NCI-H1417 treated with DMSO at 0.1 percent for 48 hours (cell line): ENCODE results near the gene LRTM1.

Experiments
- DNase-seq: peaks from one replicate; lab custom pipeline; 2025; lab: John Stamatoyannopoulos, UW

The LRTM1 gene

GRCh38 chr3:54928046-54928770, at the start of gene LRTM1:
TSS of gene LRTM1 (minus strand) at chr3:54928059. CDS start at chr3:54927911, 148 bp downstream.
- no peak for DNase-seq

GRCh38 chr3:54977439-54977838, 49.6 kb upstream of the LRTM1 start:
- no peak for DNase-seq

DNA sequence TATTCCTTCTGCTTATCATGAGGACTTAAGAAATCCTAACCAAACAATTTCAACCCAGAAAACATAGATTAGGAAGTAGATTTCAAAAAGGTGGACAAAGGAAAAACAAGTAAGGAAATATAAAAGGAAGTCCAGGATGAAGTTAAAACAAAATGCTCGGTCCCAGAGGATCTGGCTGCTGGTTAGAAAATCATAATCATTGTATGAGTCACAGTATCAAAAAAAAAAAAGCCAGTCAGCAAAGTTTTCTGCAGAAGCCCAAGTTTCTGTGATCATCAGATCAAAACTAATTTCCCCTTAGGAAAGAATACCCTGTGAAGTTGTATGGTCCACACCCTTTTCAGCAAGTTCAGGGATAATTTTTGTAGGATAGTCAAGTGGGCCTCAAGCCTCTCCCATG, 43.0 kb upstream of the LRTM1 start:
- DNase-seq = no peak

DNA sequence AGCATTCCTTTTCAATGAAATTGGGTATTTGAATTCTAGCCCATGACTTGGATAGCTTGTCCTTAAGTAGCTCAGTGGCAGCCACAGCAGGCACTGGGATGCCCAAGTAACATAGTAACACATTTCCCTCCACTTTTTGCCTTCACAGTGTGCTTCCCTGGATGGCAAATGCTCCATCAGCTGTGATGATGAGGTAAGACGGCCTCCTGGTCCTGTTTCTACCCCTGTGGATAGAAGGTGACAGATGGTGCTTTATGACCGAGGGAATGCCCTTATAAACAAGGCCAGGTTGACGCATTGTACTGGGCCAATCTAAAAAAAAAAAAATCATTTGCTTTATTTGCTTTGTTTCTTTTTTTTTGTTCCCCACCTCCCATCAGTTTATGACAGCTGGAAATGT, 41.8 kb upstream of the LRTM1 start:
- DNase-seq = no peak

GRCh38 chr3:54968546-54969172, 40.8 kb upstream of the LRTM1 start:
- no peak for DNase-seq

- DNase-seq = no peak
Observed at GRCh38 chr3:54967731-54968161, 39.9 kb upstream of the LRTM1 start.

GRCh38 chr3:54966979-54967378, 39.1 kb upstream of the LRTM1 start:
- DNase-seq = no peak

DNA sequence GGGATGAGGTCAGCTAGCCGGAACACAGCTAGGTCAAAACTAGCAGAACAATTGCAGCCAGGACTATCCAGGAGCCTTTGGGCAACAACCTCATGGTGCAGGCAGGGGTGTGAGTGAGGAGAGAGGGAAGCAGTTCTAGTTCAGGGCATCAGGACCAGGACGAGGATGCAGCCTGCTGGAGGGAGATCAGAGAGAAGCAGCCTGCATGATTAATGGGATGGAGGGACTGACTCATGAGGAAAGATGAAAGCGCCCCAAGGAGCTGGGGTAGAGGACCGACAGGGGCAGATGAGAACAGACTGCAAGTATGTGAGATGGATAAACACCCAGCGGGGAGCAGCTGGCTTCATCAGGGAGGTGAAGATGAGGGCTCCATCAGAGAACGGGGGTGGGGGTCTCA, 37.9 kb upstream of the LRTM1 start:
- no peak for DNase-seq

DNA sequence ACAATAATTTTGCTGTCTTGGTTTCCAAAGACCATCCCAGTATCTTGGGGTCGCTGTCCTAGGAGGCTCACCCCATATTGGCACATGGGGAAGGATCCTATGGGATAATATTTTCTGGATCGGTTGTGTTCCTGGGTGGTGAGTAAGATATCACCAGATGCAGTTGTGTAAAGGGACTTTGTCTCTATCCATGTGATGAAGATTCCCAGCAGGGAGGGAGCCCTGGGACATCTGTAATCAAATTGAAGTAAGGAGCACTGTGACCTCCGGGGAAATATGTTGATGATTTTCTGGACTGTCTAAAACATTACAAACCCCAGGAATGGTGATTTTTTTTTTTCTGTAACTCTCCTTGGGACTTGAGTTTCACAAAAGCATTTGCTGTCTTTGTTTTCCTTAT, 36.2 kb upstream of the LRTM1 start:
- DNase-seq = no peak

GRCh38 chr3:54963641-54964040, 35.8 kb upstream of the LRTM1 start:
- no peak for DNase-seq

GRCh38 chr3:54962200-54962599, 34.3 kb upstream of the LRTM1 start:
- no peak for DNase-seq

DNA sequence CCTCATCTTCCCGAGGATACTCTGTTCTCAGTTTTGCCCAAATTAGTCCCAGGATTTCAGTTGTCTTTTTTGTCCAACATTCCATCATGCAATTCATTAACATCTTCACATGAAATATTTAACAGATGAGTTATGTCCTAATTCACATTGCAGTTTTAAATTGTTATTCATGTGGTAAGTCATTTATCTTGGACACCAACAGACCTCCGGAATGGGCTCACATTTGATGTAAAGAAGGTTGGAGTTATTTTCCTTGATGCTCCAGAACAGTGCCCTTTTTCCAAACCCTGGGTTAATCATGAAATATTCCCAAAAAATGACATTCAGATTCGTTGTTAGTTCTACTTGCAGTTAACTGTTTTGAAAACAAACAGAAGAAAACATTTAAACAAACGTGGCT, 32.8 kb upstream of the LRTM1 start:
- DNase-seq = no peak

GRCh38 chr3:54960082-54960481, 32.2 kb upstream of the LRTM1 start:
- no peak for DNase-seq

DNA sequence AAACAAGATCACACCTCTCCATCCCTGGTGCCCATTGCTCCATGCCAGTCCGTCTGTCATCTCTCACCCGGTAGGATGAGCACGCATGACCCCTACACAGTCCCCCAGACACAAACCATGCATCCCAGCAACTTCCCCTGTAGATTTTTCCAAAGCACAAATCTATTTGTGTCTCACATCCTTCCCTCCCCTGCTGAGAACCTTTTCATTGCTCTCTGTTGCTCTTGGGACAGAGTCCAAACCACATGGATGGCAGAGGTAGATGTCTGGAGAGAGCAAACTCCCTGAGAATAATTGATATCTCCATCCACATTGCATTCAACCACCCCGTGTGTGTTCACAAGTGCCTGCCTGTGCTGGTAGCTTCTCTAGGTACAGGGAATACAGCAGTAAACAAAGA, 29.9 kb upstream of the LRTM1 start:
- no peak for DNase-seq

- DNase-seq = no peak
Observed at GRCh38 chr3:54955941-54956340, 28.1 kb upstream of the LRTM1 start.

GRCh38 chr3:54955496-54955895, 27.6 kb upstream of the LRTM1 start:
- no peak for DNase-seq

GRCh38 chr3:54954521-54954920, 26.7 kb upstream of the LRTM1 start:
- DNase-seq = no peak

GRCh38 chr3:54954022-54954421, 26.2 kb upstream of the LRTM1 start:
- DNase-seq = no peak

- DNase-seq = no peak
Observed at GRCh38 chr3:54951405-54951804, 23.5 kb upstream of the LRTM1 start.

DNA sequence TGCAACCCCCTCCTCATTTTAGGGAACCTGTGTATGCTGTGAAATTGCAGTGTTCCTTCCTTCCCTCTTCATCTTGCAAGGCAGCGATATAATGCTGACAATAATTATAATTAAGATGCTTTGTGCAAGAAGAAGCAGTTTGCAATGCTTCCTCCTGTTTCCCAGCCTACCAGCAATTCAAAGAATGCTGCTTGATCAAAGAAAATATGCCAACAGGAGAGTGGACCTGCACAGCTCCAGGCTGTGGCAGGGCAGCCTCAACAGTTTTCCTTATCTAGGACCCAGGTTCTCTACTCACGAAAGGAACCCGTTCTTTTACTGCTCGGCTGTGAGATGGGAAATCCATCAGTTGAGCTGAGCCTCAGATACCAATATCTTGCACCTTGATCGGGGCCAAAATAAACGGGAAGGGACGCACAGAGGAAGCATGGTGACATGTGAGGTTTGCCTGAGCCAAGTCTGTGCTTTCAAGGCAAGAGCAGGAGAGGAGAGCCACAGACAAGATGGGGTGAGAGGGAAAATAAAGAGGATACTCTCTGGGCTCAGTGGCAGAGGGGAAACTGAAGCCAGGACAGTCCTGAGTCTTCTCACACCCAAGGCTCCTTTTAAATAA, 22.6 kb upstream of the LRTM1 start:
- DNase-seq = no peak

DNA sequence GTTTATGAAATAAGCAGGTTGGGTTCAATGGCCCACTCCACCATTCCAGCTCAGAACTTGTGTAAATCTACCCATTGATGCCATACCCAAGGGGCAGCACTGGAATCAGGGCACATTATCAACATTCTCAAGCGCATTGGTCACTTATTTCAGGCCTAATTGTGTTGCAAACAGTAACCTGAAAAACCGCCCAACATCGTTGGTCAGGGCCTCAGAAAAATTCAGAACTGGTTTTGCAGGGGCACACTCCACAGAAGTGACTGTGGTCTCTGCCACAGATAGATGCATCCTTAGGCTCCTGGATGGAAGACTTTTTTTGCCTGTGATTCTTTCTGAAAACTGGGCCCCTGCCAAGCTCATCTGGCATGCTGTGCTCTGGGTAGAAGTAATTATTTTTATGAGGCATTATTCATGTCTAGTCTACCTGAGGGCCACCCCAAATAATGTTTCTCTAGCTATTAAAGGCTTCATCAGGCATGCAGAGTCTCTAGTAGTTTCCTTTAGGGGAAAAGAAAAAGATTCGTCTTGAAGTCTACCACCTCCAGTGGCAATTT, 21.7 kb upstream of the LRTM1 start:
- no peak for DNase-seq

DNA sequence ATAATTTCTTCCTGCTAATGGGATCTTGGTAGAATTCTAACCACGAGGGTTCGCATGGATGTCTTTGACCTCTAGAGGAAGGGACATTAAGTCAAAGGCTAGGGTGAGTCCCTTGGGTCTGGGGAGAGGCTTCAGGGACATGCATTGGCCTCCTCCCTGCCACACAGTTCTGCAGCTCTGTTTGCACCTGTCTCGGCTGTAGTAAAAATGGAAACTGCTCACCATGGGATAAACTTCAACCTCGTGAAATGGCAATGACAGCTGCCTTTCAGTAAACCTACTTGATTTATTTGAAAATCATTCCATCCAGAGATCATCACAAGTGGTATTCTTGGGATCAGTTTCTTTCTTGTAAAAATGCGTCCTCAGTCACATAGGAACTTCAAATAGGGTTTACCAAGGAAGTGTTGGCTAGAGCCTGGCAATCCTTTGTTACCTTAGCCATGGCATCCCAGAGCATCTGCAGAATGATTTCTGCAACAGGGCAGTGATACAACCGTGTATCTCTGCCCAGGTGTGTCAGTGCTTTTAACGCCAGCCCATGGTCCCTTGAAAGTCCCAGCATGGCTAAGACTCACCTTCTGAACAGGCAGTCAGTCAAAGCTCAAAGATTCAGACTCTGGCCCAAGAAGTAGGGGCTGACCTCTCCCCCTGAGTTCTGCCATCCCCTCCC, 14.0 kb upstream of the LRTM1 start:
- DNase-seq = no peak

- no peak for DNase-seq
Observed at GRCh38 chr3:54940971-54941370, 13.1 kb upstream of the LRTM1 start.
